ENCODE data around the gene UBE2K. TPM values are rescaled to one million over a fixed set of nuclear protein-coding genes. Genes with fewer than 3 reads are reported as not detected.

Gene UBE2K
- polyA plus RNA-seq, 3 donors: 24.2 to 66.8 (median 50.0) TPM

DNA sequence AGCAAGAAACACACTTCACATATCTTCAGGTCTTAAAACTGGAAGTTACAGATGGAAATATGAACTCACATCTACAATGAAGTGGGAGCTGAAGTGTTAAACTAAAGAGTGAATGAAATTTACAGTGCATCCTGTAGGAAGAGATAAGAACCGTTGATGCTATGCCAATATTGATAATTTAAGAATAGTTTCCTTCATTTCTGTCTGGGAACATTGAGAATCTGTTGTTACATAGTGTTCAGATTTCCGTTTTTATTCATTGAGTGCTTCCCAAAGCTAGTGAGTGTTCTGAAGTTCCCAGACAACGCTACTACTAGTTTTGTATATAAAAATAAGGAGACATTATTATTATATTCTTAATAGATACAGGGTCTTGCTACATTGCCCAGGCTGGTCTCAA is 52.3 kb downstream of the UBE2K start:
- no peaks in the 10 kb centered on the region for H3K9me3 Mint-ChIP-seq
- no peak for DNase-seq
- H3K4me1 Mint-ChIP-seq: peaks cover 16% of the 10 kb centered on the region
- Histone ChIP-seq H3K79me2 (ENCODE audit: insufficient read depth, low read length) (peaks cover 31% of the 10 kb centered on the region), H3K9ac (ENCODE audit: insufficient read depth, low read length, poor library complexity, severe bottlenecking) (no peak overlapping the region), H3K36me3 (replicated peaks in 1 of 2; ENCODE audit: control insufficient read depth in 1 of 2, insufficient read depth in 2 of 2, low read length in 2 of 2) (peaks cover 42 to 82% of the 10 kb centered on the region in 2 donors), H3K4me3 (replicated peaks in 1 of 3; ENCODE audit: low read depth in 2 of 3, low read length in 3 of 3) (no peak overlapping the region), H3K27ac (ENCODE audit: low read depth in 1 of 2, low read length in 2 of 2) (no peak overlapping the region), H3K27me3 (ENCODE audit: control insufficient read depth in 2 of 2, insufficient read depth in 2 of 2, low read length in 2 of 2) (no peaks in the 10 kb centered on the region), H3K4me2 (replicated peaks; ENCODE audit: extremely low read depth, low read length, poor library complexity, severe bottlenecking) (no peak overlapping the region), H4K20me1 (ENCODE audit: insufficient read depth, low read length) (peaks cover 55% of the 10 kb centered on the region), H2AFZ (ENCODE audit: insufficient read depth, low read depth, low read length, poor library complexity, severe bottlenecking) (no peak overlapping the region), H3K9me3 (replicated peaks in 1 of 2; ENCODE audit: control insufficient read depth in 1 of 2, insufficient read depth in 1 of 2, low read length in 2 of 2) (no peaks in the 10 kb centered on the region), H3K4me1 (ENCODE audit: control insufficient read depth in 1 of 2, insufficient read depth in 2 of 2, low read length in 2 of 2) (peaks cover 7 to 8% of the 10 kb centered on the region in 2 donors)
- peaks cover 0 to 1% (median 0%) of the 10 kb centered on the region in 3 donors for H3K27me3 Mint-ChIP-seq (ENCODE audit: low read depth in 3 of 3)
- WGBS (ENCODE audit: insufficient coverage): 50% methylated on average over 1 of the region's 3 CpGs
- H3K36me3 Mint-ChIP-seq: peaks cover 36 to 62% of the 10 kb centered on the region in 2 donors
- TF ChIP-seq, protein P1, sequence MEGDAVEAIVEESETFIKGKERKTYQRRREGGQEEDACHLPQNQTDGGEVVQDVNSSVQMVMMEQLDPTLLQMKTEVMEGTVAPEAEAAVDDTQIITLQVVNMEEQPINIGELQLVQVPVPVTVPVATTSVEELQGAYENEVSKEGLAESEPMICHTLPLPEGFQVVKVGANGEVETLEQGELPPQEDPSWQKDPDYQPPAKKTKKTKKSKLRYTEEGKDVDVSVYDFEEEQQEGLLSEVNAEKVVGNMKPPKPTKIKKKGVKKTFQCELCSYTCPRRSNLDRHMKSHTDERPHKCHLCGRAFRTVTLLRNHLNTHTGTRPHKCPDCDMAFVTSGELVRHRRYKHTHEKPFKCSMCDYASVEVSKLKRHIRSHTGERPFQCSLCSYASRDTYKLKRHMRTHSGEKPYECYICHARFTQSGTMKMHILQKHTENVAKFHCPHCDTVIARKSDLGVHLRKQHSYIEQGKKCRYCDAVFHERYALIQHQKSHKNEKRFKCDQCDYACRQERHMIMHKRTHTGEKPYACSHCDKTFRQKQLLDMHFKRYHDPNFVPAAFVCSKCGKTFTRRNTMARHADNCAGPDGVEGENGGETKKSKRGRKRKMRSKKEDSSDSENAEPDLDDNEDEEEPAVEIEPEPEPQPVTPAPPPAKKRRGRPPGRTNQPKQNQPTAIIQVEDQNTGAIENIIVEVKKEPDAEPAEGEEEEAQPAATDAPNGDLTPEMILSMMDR (IDR thresholded peaks at IDR 0.05): no peak
- H3K27ac Mint-ChIP-seq: no peak overlapping the region
- H3K4me3 Mint-ChIP-seq: no peak overlapping the region
- intact Hi-C loops (cut with micrococcal nuclease): no loop called here

DNA sequence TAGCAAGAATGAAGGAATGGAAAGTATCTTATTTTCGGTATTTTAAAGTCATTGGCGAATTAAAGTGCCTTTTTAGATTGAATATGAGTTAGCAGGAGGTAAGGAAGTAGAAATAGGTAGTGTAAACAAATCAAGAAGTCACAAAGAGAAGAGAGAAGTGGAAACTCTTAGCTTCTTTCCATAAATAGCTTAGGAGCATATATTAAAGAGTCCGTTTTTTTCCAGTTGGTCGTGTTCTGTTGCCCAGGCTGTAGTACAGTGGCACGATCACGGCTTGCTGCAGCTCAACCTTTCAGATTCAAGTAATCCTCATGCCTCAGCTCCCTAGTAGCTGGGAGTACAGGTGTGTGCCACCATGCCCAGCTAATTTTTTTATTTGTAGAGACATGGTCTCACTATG is 56.4 kb downstream of the UBE2K start:
- Histone ChIP-seq H3K4me1 (ENCODE audit: control insufficient read depth in 1 of 2, insufficient read depth in 2 of 2, low read length in 2 of 2) (peaks cover 7 to 8% of the 10 kb centered on the region in 2 donors), H4K20me1 (ENCODE audit: insufficient read depth, low read length) (peaks cover 48% of the 10 kb centered on the region), H3K27ac (ENCODE audit: low read depth in 1 of 2, low read length in 2 of 2) (peak overlapping the region in 1 of 2 donors; percentile 67), H3K27me3 (ENCODE audit: control insufficient read depth in 2 of 2, insufficient read depth in 2 of 2, low read length in 2 of 2) (no peaks in the 10 kb centered on the region), H3K9me3 (replicated peaks in 1 of 2; ENCODE audit: control insufficient read depth in 1 of 2, insufficient read depth in 1 of 2, low read length in 2 of 2) (no peaks in the 10 kb centered on the region), H3K9ac (ENCODE audit: insufficient read depth, low read length, poor library complexity, severe bottlenecking) (no peak overlapping the region), H3K36me3 (replicated peaks in 1 of 2; ENCODE audit: control insufficient read depth in 1 of 2, insufficient read depth in 2 of 2, low read length in 2 of 2) (peaks cover 46 to 83% of the 10 kb centered on the region in 2 donors), H3K79me2 (ENCODE audit: insufficient read depth, low read length) (peaks cover 9% of the 10 kb centered on the region), H3K4me2 (replicated peaks; ENCODE audit: extremely low read depth, low read length, poor library complexity, severe bottlenecking) (no peak overlapping the region), H2AFZ (ENCODE audit: insufficient read depth, low read depth, low read length, poor library complexity, severe bottlenecking) (no peak overlapping the region), H3K4me3 (replicated peaks in 1 of 3; ENCODE audit: low read depth in 2 of 3, low read length in 3 of 3) (no peak overlapping the region)
- TF ChIP-seq, protein P1 (IDR thresholded peaks at IDR 0.05): no peak
- intact Hi-C loops (cut with micrococcal nuclease): no loop called here
- H3K27ac Mint-ChIP-seq: peak overlapping the region in 3 of 7 donors; percentile 10 to 42 (median 37)
- DNase-seq: no peak
- H3K36me3 Mint-ChIP-seq: peaks cover 45 to 68% of the 10 kb centered on the region in 2 donors
- WGBS (ENCODE audit: insufficient coverage): no CpG with 5 or more reads among the region's 6 CpGs
- peaks cover 16% of the 10 kb centered on the region for H3K4me1 Mint-ChIP-seq
- H3K27me3 Mint-ChIP-seq (ENCODE audit: low read depth in 3 of 3): peaks cover 0 to 1% (median 0%) of the 10 kb centered on the region in 3 donors
- no peaks in the 10 kb centered on the region for H3K9me3 Mint-ChIP-seq
- H3K4me3 Mint-ChIP-seq: no peak overlapping the region
